OCI-LY7 (cell line): ENCODE data around the gene RPL36. TPM values are rescaled to one million over a fixed set of nuclear protein-coding genes. Genes with fewer than 3 reads are reported as not detected.
"Not testable (repeated sequence)": the region's sequence is repeated elsewhere in the genome, so short reads cannot be mapped to it uniquely, and the experiment has no call there.

Experiments
- BruUV-seq: library from RNA; stranded (reverse); fragments of 400-500 nt; replicated peaks from 2 replicates; lab custom pipeline; 2021; lab: Mats Ljungman, UMichigan
- CTCF ChIA-PET: fragments of 300-600 bp; sonication (Branson Sonifier 250); formaldehyde crosslinking; loops from one replicate; lab custom pipeline; 2022; ENCODE audit warnings: antibody characterized with exemption; ENCODE audit not compliant: unreplicated experiment; lab: Charles Lee
- POLR2A ChIA-PET: fragments of 300-600 bp; sonication (Branson Sonifier 250); formaldehyde crosslinking; loops from one replicate; lab custom pipeline; 2022; ENCODE audit warnings: antibody characterized with exemption; lab: Charles Lee
- DNase-seq: peaks from one replicate; pipeline ENCODE4 v3.0.0-alpha.2; 2015; ENCODE audit warnings: low spot score
- H2AFZ ChIP-seq: fragments of 200-600 bp; sonication (generic), shearing (Covaris generic); 2 replicates; pipeline ENCODE4 v1.6.1; 2014; ENCODE audit warnings: mild to moderate bottlenecking, antibody characterized with exemption, low read length, moderate library complexity
- H3K27ac ChIP-seq: fragments of 200-600 bp; sonication (generic); 2 replicates; pipeline ENCODE4 v1.5.1; 2014; ENCODE audit warnings: mixed run types, low read depth, mild to moderate bottlenecking, moderate library complexity, low read length, inconsistent platforms; ENCODE audit not compliant: poor library complexity, severe bottlenecking
- H3K36me3 ChIP-seq: fragments of 200-600 bp; sonication (generic); 2 replicates; pipeline ENCODE4 v1.6.1; 2014; ENCODE audit warnings: mild to moderate bottlenecking, antibody characterized with exemption, low read length, moderate library complexity, mixed read lengths; ENCODE audit not compliant: insufficient read depth
- H3K4me1 ChIP-seq: fragments of 200-600 bp; sonication (generic); 2 replicates; pipeline ENCODE4 v1.5.1; 2014; ENCODE audit warnings: mild to moderate bottlenecking, low read length; ENCODE audit not compliant: insufficient read depth, poor library complexity, severe bottlenecking
- H3K4me2 ChIP-seq: fragments of 200-600 bp; sonication (generic); 2 replicates; pipeline ENCODE4 v1.6.1; 2014; ENCODE audit warnings: mild to moderate bottlenecking, low read length
- H3K4me3 ChIP-seq: fragments of 200-600 bp; sonication (generic); 2 replicates; pipeline ENCODE4 v1.5.1; 2014; ENCODE audit warnings: mild to moderate bottlenecking, low read depth, low read length; ENCODE audit not compliant: poor library complexity, severe bottlenecking
- H3K79me2 ChIP-seq: fragments of 200-600 bp; sonication (generic); 2 replicates; pipeline ENCODE4 v1.6.1; 2016; ENCODE audit warnings: low read depth, mild to moderate bottlenecking, low read length, moderate library complexity, mixed read lengths; ENCODE audit not compliant: insufficient read depth
- H3K9me2 ChIP-seq: fragments of 200-600 bp; sonication (generic); 2 replicates; pipeline ENCODE4 v1.6.1; 2016; ENCODE audit warnings: mild to moderate bottlenecking, low read length, mixed read lengths; ENCODE audit not compliant: insufficient read depth
- H3K9me3 ChIP-seq: fragments of 200-600 bp; sonication (generic); 2 replicates; pipeline ENCODE4 v1.6.1; 2014; ENCODE audit warnings: mild to moderate bottlenecking, mixed run types, low read length, mixed read lengths
- H4K20me1 ChIP-seq: fragments of 200-600 bp; sonication (generic); 2 replicates; pipeline ENCODE4 v1.6.1; 2014; ENCODE audit warnings: mild to moderate bottlenecking, antibody characterized with exemption, low read length, moderate library complexity, mixed read lengths; ENCODE audit not compliant: insufficient read depth
- CTCF ChIP-seq: fragments of 200-600 bp; sonication (generic); conservative IDR thresholded peaks from 2 replicates; pipeline ENCODE4 v1.5.1; 2014; ENCODE audit warnings: mild to moderate bottlenecking, antibody characterized with exemption, low read length, moderate library complexity, mixed read lengths
- EZH2phosphoT487 ChIP-seq: fragments of 200-600 bp; sonication (generic); IDR thresholded peaks from 2 replicates; pipeline ENCODE4 v1.6.1; 2018; ENCODE audit warnings: low read depth, borderline replicate concordance, mild to moderate bottlenecking, mixed run types, antibody characterized with exemption, low read length, moderate library complexity, mixed read lengths
- intact Hi-C: fragments of 100-400 bp; cut with micrococcal nuclease; formaldehyde crosslinking; loops from one replicate; pipeline ENCODE4 v1.10.0; 2022; ENCODE audit not compliant: unreplicated experiment
- total RNA-seq, 2 experiments: library from RNA; depleted of rRNA in 1 of 2; stranded (reverse); fragments of >200 nt in 1 of 2; shearing (Covaris generic) in 1 of 2; gene quantifications; 2 replicates each; pipeline ENCODE4 v1.2.3, GENCODE V29; 2014 to 2022

The RPL36 gene
- total RNA-seq, 2 experiments from 2014 or later = 1,257 to 1,936 TPM

DNA sequence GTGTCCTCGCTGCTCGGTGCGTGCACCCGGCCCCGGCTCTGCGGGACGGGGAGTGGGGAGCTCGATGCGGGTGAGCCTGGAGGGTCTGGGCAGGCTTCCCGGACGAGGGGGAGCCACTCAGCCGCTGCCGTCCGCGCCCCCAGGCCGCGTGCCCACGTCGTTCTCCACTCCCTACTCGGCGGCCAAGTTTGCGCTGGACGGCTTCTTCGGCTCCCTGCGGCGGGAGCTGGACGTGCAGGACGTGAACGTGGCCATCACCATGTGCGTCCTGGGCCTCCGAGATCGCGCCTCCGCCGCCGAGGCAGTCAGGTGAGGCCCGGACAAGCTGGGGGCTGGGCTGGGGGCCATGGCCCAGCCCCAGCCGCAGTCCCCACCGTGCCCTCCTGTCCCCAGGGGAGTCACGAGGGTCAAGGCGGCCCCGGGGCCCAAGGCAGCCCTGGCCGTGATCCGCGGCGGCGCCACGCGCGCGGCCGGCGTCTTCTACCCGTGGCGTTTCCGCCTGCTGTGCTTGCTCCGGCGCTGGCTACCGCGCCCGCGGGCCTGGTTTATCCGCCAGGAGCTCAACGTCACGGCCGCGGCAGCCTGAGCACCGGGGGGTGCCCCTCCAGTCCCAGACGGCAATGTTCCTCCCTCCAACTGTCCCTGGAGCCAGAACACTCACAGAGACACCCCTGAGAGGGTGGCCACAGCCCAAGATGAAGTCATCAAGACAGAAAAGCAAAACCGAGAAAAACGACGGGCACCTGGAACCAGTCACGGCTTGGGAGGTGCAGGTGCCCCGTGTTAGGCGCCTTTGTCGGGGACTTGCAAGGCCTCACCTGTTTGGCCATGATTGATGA is 2.5 kb upstream of the RPL36 start:
- intact Hi-C loops = loop anchor here (1.0 to 2.0 kb wide), 2 partner anchors 33 to 217 kb away; partner anchors contain the start of genes CATSPERD, LONP1 and VMAC
- Histone ChIP-seq H3K36me3 (peaks cover 24% of the 10 kb centered on the region), H3K79me2 (peaks cover 25% of the 10 kb centered on the region), H3K27ac (no peak overlapping the region), H4K20me1 (0 out of 2 replicates have a peak, but pooled peaks cover 6% of the 10 kb centered on the region), H3K4me3 (no peak overlapping the region), H3K4me2 (no peak overlapping the region; the same call in 1 of the 2 replicates), H3K9me3 (no peaks in the 10 kb centered on the region), H2AFZ (no peak overlapping the region), H3K9me2 (no peaks in the 10 kb centered on the region), H3K4me1 (peaks cover 17% of the 10 kb centered on the region)
- CTCF ChIA-PET = interaction anchor here (0.6 kb wide), 1 partner anchor 896 kb away, joined by 3 read pairs; the partner anchor contains the start of gene FEM1A
- POLR2A ChIA-PET = interaction anchor here (2.0 kb wide), 1 partner anchor 31 kb away, joined by 8 read pairs; the partner anchor contains the start of gene LONP1
- BruUV-seq = no TSS peak
- TF ChIP-seq CTCF (0 out of 2 replicates have a peak, but pooled peaks have one; percentile 7), EZH2phosphoT487 (no peak)
- no peak for DNase-seq

GRCh38 chr19:5688262-5688881 is 1.7 kb upstream of the RPL36 start:
- H2AFZ ChIP-seq, DNase-seq, H3K27ac ChIP-seq, H4K20me1 ChIP-seq, POLR2A ChIA-PET, H3K9me2 ChIP-seq, BruUV-seq, H3K4me3 ChIP-seq, H3K4me2 ChIP-seq, CTCF ChIA-PET, intact Hi-C loops, H3K9me3 ChIP-seq: not testable (repeated sequence)
- peaks cover 33% of the 10 kb centered on the region for H3K79me2 ChIP-seq
- peaks cover 32% of the 10 kb centered on the region for H3K36me3 ChIP-seq
- peaks cover 18% of the 10 kb centered on the region for H3K4me1 ChIP-seq

- no peaks in the 10 kb centered on the region for H3K9me3 ChIP-seq
- ChIA-PET POLR2A (interaction anchor here (0.6 kb wide), 1 partner anchor 101 kb away, joined by 3 read pairs; no protein-coding TSS in a partner anchor), CTCF (no interaction called here)
- peak overlapping the region; percentile 73 for H3K27ac ChIP-seq
- peaks cover 60% of the 10 kb centered on the region for H3K36me3 ChIP-seq
- TF ChIP-seq EZH2phosphoT487 (no peak), CTCF (no peak)
- intact Hi-C loops = loop anchor here (1.0 to 2.0 kb wide), 3 partner anchors 29 to 100 kb away; partner anchors contain the start of genes CATSPERD, DUS3L, LONP1 and SAFB
- no peak overlapping the region for H2AFZ ChIP-seq
- peaks cover 13% of the 10 kb centered on the region for H3K4me1 ChIP-seq
- 0 out of 2 replicates have a peak, but pooled peaks cover 6% of the 10 kb centered on the region for H4K20me1 ChIP-seq
- TSS peak; percentile 87 for BruUV-seq
- H3K4me2 ChIP-seq = peak overlapping the region; percentile 83
- H3K4me3 ChIP-seq = peak overlapping the region; percentile 88
- DNase-seq = peak; percentile 54
- H3K9me2 ChIP-seq = no peaks in the 10 kb centered on the region
- H3K79me2 ChIP-seq = peaks cover 37% of the 10 kb centered on the region
These were observed 1.1 kb downstream of the RPL36 start for GRCh38 chr19:5690955-5691821.
